PC-3 (cell line): ENCODE data around the gene MGAT5. TPM values are rescaled to one million over a fixed set of nuclear protein-coding genes. Genes with fewer than 3 reads are reported as not detected.

Source experiments
- ATAC-seq: fragments of 200-7000 bp; cut with Tn5 transposase; 2 replicates; pipeline ENCODE4 v1.9.1; 2020; ENCODE audit warnings: mild to moderate bottlenecking, moderate library complexity
- BruUV-seq: library from RNA; stranded (reverse); fragments of 400-500 nt; replicated peaks from 2 replicates; lab custom pipeline; 2021; lab: Mats Ljungman, UMichigan
- CTCF ChIA-PET: fragments of 300-600 bp; sonication (Branson Sonifier 250); formaldehyde crosslinking; loops from one replicate; lab custom pipeline; 2022; ENCODE audit warnings: antibody characterized with exemption; lab: Charles Lee
- POLR2A ChIA-PET: fragments of 300-600 bp; sonication (Branson Sonifier 250); formaldehyde crosslinking; loops from one replicate; lab custom pipeline; 2022; ENCODE audit warnings: antibody characterized with exemption; ENCODE audit not compliant: unreplicated experiment; lab: Charles Lee
- DNase-seq: peaks from one replicate; pipeline ENCODE4 v3.0.0-alpha.2; 2015
- H2AFZ ChIP-seq: fragments of 300-600 bp; sonication (generic); 2 replicates; pipeline ENCODE4 v1.6.0; 2016; ENCODE audit warnings: antibody characterized with exemption, low read length
- H3F3A ChIP-seq: fragments of 300-600 bp; sonication (generic); one replicate; pipeline ENCODE4 v1.6.0; 2017; ENCODE audit warnings: antibody characterized with exemption, low read length, control low read depth, mild to moderate bottlenecking; ENCODE audit not compliant: unreplicated experiment
- H3K27ac ChIP-seq: fragments of 300-600 bp; sonication (generic); 2 replicates; pipeline ENCODE4 v1.5.1; 2016; ENCODE audit warnings: mild to moderate bottlenecking, low read length
- H3K27me3 ChIP-seq: fragments of 300-600 bp; sonication (generic); 2 replicates; pipeline ENCODE4 v1.6.1; 2016; ENCODE audit warnings: low read length, mixed read lengths
- H3K36me3 ChIP-seq: fragments of 300-600 bp; sonication (generic); 2 replicates; pipeline ENCODE4 v1.6.1; 2016; ENCODE audit warnings: low read depth, mixed run types, low read length, mixed read lengths
- H3K4me1 ChIP-seq: fragments of 300-600 bp; sonication (generic); 2 replicates; pipeline ENCODE4 v1.5.1; 2016; ENCODE audit warnings: low read length; ENCODE audit not compliant: insufficient read depth
- H3K4me2 ChIP-seq: fragments of 300-600 bp; sonication (generic); 2 replicates; pipeline ENCODE4 v1.6.0; 2016; ENCODE audit warnings: low read length
- H3K4me3 ChIP-seq: fragments of 300-600 bp; sonication (generic); 2 replicates; pipeline ENCODE4 v1.5.1; 2016; ENCODE audit warnings: mild to moderate bottlenecking, low read length, mixed read lengths
- H3K79me2 ChIP-seq: fragments of 300-600 bp; sonication (generic); 2 replicates; pipeline ENCODE4 v1.6.1; 2017; ENCODE audit warnings: low read length, mixed read lengths
- H3K9ac ChIP-seq: fragments of 300-600 bp; sonication (generic); 2 replicates; pipeline ENCODE4 v1.6.0; 2016; ENCODE audit warnings: mild to moderate bottlenecking, low read length
- H3K9me2 ChIP-seq: fragments of 300-600 bp; sonication (generic); replicated peaks from 2 replicates; pipeline ENCODE4 v1.6.1; 2016; ENCODE audit warnings: mixed run types, low read length, mixed read lengths
- H3K9me3 ChIP-seq: fragments of 300-600 bp; sonication (generic); 2 replicates; pipeline ENCODE4 v1.6.1; 2016; ENCODE audit warnings: low read length, mixed read lengths
- H4K20me1 ChIP-seq: fragments of 300-600 bp; sonication (generic); 2 replicates; pipeline ENCODE4 v1.6.1; 2016; ENCODE audit warnings: low read length, mixed read lengths
- CTCF ChIP-seq: fragments of 300-600 bp; sonication (generic); conservative IDR thresholded peaks from 2 replicates; pipeline ENCODE4 v1.5.1; 2017; ENCODE audit warnings: antibody characterized with exemption, low read depth, mild to moderate bottlenecking, low read length
- EZH2 ChIP-seq: fragments of 300-600 bp; sonication (generic); IDR thresholded peaks from one replicate; pipeline ENCODE4 v1.6.1; 2017; ENCODE audit warnings: antibody characterized with exemption, mild to moderate bottlenecking, low read length; ENCODE audit not compliant: unreplicated experiment
- EZH2phosphoT487 ChIP-seq: fragments of 300-600 bp; sonication (generic); IDR thresholded peaks from 2 replicates; pipeline ENCODE4 v1.6.1; 2018; ENCODE audit warnings: mild to moderate bottlenecking, antibody characterized with exemption, low read length, borderline replicate concordance
- intact Hi-C: fragments of 100-400 bp; cut with micrococcal nuclease; formaldehyde crosslinking; loops from 2 replicates; pipeline ENCODE4 v1.9.0; 2023
- total RNA-seq: library from RNA; depleted of rRNA; stranded (reverse); fragments of >200 nt; gene quantifications from 2 replicates; pipeline ENCODE4 v1.2.3, GENCODE V29; 2014

Gene MGAT5
- total RNA-seq, 1 experiment from 2014 or later, result 33.8 TPM

DNA sequence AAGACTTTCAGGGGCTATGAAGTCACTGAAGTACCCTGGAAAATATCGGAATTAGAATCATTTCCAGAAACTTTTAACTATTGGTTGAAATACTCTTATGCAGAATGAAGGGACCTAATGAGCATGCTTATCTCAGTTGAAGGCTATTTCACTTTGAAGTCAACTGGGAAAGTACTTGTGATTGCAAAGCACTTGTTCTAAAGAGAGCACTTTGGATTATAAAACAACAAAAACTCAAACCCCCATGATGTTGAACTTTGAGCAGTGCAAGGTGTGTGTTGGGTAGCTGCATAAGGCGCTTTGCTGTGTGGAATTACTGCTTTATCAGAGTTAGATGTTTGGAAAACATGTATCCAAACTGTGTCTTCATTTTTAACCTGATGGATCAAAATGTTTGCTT lies 12.0 kb upstream of the MGAT5 start:
- BruUV-seq, result no TSS peak
- Histone ChIP-seq H4K20me1 (no peaks in the 10 kb centered on the region), H3F3A (no peaks in the 10 kb centered on the region), H3K9me2 (no peaks in the 10 kb centered on the region), H3K27me3 (no peaks in the 10 kb centered on the region), H3K4me2 (no peak overlapping the region), H3K27ac (no peak overlapping the region), H3K9me3 (no peaks in the 10 kb centered on the region), H3K9ac (no peak overlapping the region), H3K4me3 (no peak overlapping the region), H3K36me3 (no peaks in the 10 kb centered on the region), H3K79me2 (0 out of 2 replicates have a peak, but pooled peaks cover 4% of the 10 kb centered on the region), H3K4me1 (no peaks in the 10 kb centered on the region), H2AFZ (no peak overlapping the region)
- DNase-seq (no peak), ATAC-seq (no peak)
- intact Hi-C loops, result no loop called here
- TF ChIP-seq EZH2phosphoT487 (no peak), EZH2 (no peak), CTCF (no peak)
- CTCF ChIA-PET, result no interaction called here
- POLR2A ChIA-PET, result no interaction called here

GRCh38 chr2:134243244-134243643 lies 10.6 kb upstream of the MGAT5 start:
- Histone ChIP-seq H3F3A (no peaks in the 10 kb centered on the region), H2AFZ (no peak overlapping the region), H3K4me1 (no peaks in the 10 kb centered on the region), H3K27me3 (no peaks in the 10 kb centered on the region), H3K9me2 (no peaks in the 10 kb centered on the region), H3K4me3 (no peak overlapping the region), H3K9me3 (no peaks in the 10 kb centered on the region), H3K4me2 (no peak overlapping the region), H3K79me2 (0 out of 2 replicates have a peak, but pooled peaks cover 4% of the 10 kb centered on the region), H4K20me1 (no peaks in the 10 kb centered on the region), H3K36me3 (no peaks in the 10 kb centered on the region), H3K9ac (no peak overlapping the region), H3K27ac (no peak overlapping the region)
- BruUV-seq, result no TSS peak
- ATAC-seq (no peak), DNase-seq (no peak)
- ChIA-PET CTCF (interaction anchor here (0.9 to 1.7 kb wide), 4 partner anchors 124 to 357 kb away, joined by 3 to 7 read pairs (median 4); no protein-coding TSS in a partner anchor), POLR2A (no interaction called here)
- intact Hi-C loops, result no loop called here
- TF ChIP-seq CTCF (no peak), EZH2 (no peak), EZH2phosphoT487 (no peak)

DNA sequence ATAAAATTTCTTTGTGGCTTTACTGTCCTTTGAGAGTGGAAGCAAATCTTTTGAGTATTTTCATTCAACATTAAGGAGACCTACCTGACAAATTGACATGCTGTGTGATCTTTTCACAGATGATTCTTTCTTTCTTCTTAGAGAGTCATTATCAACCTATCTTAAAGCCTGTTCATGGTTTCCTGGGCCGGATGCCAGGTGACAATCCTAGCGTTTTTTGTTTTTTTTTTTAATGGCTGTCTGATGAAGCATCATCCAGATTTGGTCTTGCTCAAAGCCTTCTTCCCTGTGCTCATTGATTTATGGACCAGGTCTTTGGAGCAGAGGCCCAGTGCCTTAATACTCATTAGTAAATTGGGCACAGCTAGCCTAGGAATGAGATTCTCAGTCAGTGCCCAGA lies 9.8 kb upstream of the MGAT5 start:
- 0 out of 2 replicates have a peak, but pooled peaks cover 4% of the 10 kb centered on the region for H3K79me2 ChIP-seq
- H3K9me3 ChIP-seq, result no peaks in the 10 kb centered on the region
- ATAC-seq, result no peak
- no peak overlapping the region for H2AFZ ChIP-seq
- intact Hi-C loops, result loop anchor here (2.0 kb wide), 1 partner anchor 207 kb away; no protein-coding TSS in a partner anchor
- TF ChIP-seq EZH2phosphoT487, result no peak
- no peak for TF ChIP-seq CTCF
- TF ChIP-seq EZH2, result no peak
- BruUV-seq, result no TSS peak
- H4K20me1 ChIP-seq, result no peaks in the 10 kb centered on the region
- H3K36me3 ChIP-seq, result no peaks in the 10 kb centered on the region
- no peak overlapping the region for H3K4me3 ChIP-seq
- H3F3A ChIP-seq, result no peaks in the 10 kb centered on the region
- H3K4me2 ChIP-seq, result no peak overlapping the region
- no peak overlapping the region for H3K27ac ChIP-seq
- H3K4me1 ChIP-seq, result no peaks in the 10 kb centered on the region
- DNase-seq, result no peak
- no peak overlapping the region for H3K9ac ChIP-seq
- CTCF ChIA-PET, result interaction anchor here (0.9 to 1.7 kb wide), 3 partner anchors 124 to 358 kb away, joined by 3 to 10 read pairs (median 4); no protein-coding TSS in a partner anchor
- no peaks in the 10 kb centered on the region for H3K9me2 ChIP-seq
- H3K27me3 ChIP-seq, result no peaks in the 10 kb centered on the region
- POLR2A ChIA-PET, result no interaction called here
